ENCODE measurements around the gene CCNF. TPM values are rescaled to one million over a fixed set of nuclear protein-coding genes. Genes with fewer than 3 reads are reported as not detected.

Gene CCNF
- total RNA-seq, 4 donors from 2014 or later = 0.27 to 2.1 (median 0.82) TPM

- Histone ChIP-seq H3K27me3 (no peaks in the 10 kb centered on the region), H3K9me3 (no peaks in the 10 kb centered on the region), H3K4me3 (no peak overlapping the region), H3K36me3 (peaks cover 0 to 46% of the 10 kb centered on the region in 2 donors), H3K27ac (peak overlapping the region in 2 of 4 donors; percentile 46 to 49), H3K4me1 (peaks cover 0 to 53% (median 26%) of the 10 kb centered on the region in 3 donors)
- ATAC-seq = no peak
- 60% methylated on average over 2 of the region's 15 CpGs; no CpG with 5 or more reads in 1 of the 2 donors for WGBS, 2 donors (ENCODE audit: low coverage in 1 of 2)
- TF ChIP-seq POLR2AphosphoS5 (IDR thresholded peaks at IDR 0.05) (no peak), POLR2A (IDR thresholded peaks at IDR 0.05) (no peak), CTCF (IDR thresholded peaks at IDR 0.05) (no peak), EP300 (IDR thresholded peaks at IDR 0.05) (no peak)
Measured at GRCh38 chr16:2498531-2499253, 69.4 kb downstream of the CCNF start.

GRCh38 chr16:2499454-2499853 lies 70.2 kb downstream of the CCNF start:
- no peaks in the 10 kb centered on the region for H3K27me3 ChIP-seq
- no peak overlapping the region for H3K27ac ChIP-seq
- H3K36me3 ChIP-seq = peaks cover 0 to 46% of the 10 kb centered on the region in 2 donors
- peaks cover 0 to 53% (median 26%) of the 10 kb centered on the region in 3 donors for H3K4me1 ChIP-seq
- no peak overlapping the region for H3K4me3 ChIP-seq
- no peaks in the 10 kb centered on the region for H3K9me3 ChIP-seq
- TF ChIP-seq POLR2A (IDR thresholded peaks at IDR 0.05) (no peak), POLR2AphosphoS5 (IDR thresholded peaks at IDR 0.05) (no peak), EP300 (IDR thresholded peaks at IDR 0.05) (no peak), CTCF (IDR thresholded peaks at IDR 0.05) (no peak)
- ATAC-seq = no peak
- WGBS, 2 donors (ENCODE audit: low coverage in 1 of 2) = no CpG with 5 or more reads among the region's 6 CpGs

DNA sequence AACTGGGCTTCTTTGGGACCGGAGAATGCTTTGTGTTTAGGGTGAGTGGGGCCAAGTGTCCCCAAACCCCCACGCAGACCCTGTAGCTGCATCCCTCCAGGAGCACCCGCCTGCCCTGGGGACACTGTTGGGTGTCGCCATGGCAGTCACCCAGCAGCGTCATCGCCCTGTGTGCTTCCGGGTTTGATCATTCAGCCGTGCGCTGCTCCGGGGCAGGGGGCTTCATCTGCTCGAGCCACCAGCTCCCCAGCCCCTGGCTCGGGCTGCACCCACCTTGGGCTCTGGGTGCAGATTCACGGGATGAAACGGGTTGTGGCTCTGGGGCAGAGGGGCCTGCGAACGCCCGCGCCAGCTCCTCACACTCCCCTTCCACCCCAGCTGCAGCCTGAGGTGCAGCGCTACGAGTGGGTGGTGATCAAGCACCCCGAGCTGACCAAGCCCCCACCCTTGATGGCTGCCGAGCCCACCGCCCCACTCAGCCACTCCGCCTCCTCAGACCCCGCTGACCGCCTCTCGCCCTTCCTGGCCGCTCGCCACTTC lies 70.7 kb downstream of the CCNF start:
- TF ChIP-seq POLR2AphosphoS5 (IDR thresholded peaks at IDR 0.05) (no peak), CTCF (IDR thresholded peaks at IDR 0.05) (no peak), EP300 (IDR thresholded peaks at IDR 0.05) (no peak), POLR2A (IDR thresholded peaks at IDR 0.05) (no peak)
- H3K27ac ChIP-seq = no peak overlapping the region
- ATAC-seq = no peak
- no peak overlapping the region for H3K4me3 ChIP-seq
- no peaks in the 10 kb centered on the region for H3K9me3 ChIP-seq
- no CpG with 5 or more reads among the region's 29 CpGs for WGBS, 2 donors (ENCODE audit: low coverage in 1 of 2)
- H3K36me3 ChIP-seq = peaks cover 0 to 46% of the 10 kb centered on the region in 2 donors
- H3K27me3 ChIP-seq = no peaks in the 10 kb centered on the region
- H3K4me1 ChIP-seq = peaks cover 0 to 53% (median 26%) of the 10 kb centered on the region in 3 donors

GRCh38 chr16:2500430-2500917 lies 71.2 kb downstream of the CCNF start:
- ATAC-seq = no peak
- no peaks in the 10 kb centered on the region for H3K27me3 ChIP-seq
- TF ChIP-seq POLR2A (IDR thresholded peaks at IDR 0.05) (no peak), EP300 (IDR thresholded peaks at IDR 0.05) (no peak), POLR2AphosphoS5 (IDR thresholded peaks at IDR 0.05) (no peak), CTCF (IDR thresholded peaks at IDR 0.05) (no peak)
- peaks cover 0 to 46% of the 10 kb centered on the region in 2 donors for H3K36me3 ChIP-seq
- H3K4me1 ChIP-seq = peaks cover 0 to 53% (median 26%) of the 10 kb centered on the region in 3 donors
- no peak overlapping the region for H3K27ac ChIP-seq
- no peak overlapping the region for H3K4me3 ChIP-seq
- H3K9me3 ChIP-seq = no peaks in the 10 kb centered on the region
- WGBS, 2 donors (ENCODE audit: low coverage in 1 of 2) = 100% methylated on average over 1 of the region's 20 CpGs; no CpG with 5 or more reads in 1 of the 2 donors
